SK-N-SH (cell line): ENCODE measurements around the gene GRIK5. TPM values are rescaled to one million over a fixed set of nuclear protein-coding genes. Genes with fewer than 3 reads are reported as not detected.

ENCODE experiments used
- CTCF ChIA-PET: fragments of 300-600, 350-600 bp; formaldehyde crosslinking; extraction: SDS; loops from one replicate; lab custom pipeline; 2021; lab: Yijun Ruan, JAX
- POLR2A ChIA-PET: fragments of 350-600 bp; sonication (Branson Sonifier 250); formaldehyde crosslinking; extraction: SDS; loops from one replicate; lab custom pipeline; 2020; ENCODE audit warnings: antibody characterized with exemption, inconsistent platforms; lab: Yijun Ruan, JAX
- DNase-seq: peaks from one replicate; pipeline ENCODE4 v3.0.0; 2012
- H2AFZ ChIP-seq: fragments of 200-600 bp; sonication (generic); 2 replicates; pipeline ENCODE4 v1.8.1; 2016; ENCODE audit warnings: antibody characterized with exemption, mild to moderate bottlenecking, low read depth
- H3F3A ChIP-seq: fragments of 200-600 bp; sonication (generic); replicated peaks from 2 replicates; pipeline ENCODE3; 2016; ENCODE audit warnings: antibody characterized with exemption, mild to moderate bottlenecking; ENCODE audit not compliant: insufficient read depth
- H3K27ac ChIP-seq, 2 experiments: fragments of 200-500 bp in 1 of 2; fragments of 200-600 bp in 1 of 2; sonication (Bioruptor generic) in 1 of 2; sonication (generic), shearing (Covaris generic) in 1 of 2; 2 replicates each; pipeline versions ENCODE4 v1.5.1 to v1.6.1; 2014 to 2016; ENCODE audit warnings: low read depth in 2 of 2, inconsistent platforms in 1 of 2, low read length in 1 of 2, mild to moderate bottlenecking in 1 of 2, mixed read lengths in 1 of 2
- H3K27me3 ChIP-seq: fragments of 200-600 bp; sonication (generic), shearing (Covaris generic); 2 replicates; pipeline ENCODE4 v1.6.1; 2016; ENCODE audit warnings: mixed run types; ENCODE audit not compliant: insufficient read depth
- H3K36me3 ChIP-seq, 2 experiments: fragments of 200-500 bp in 1 of 2; fragments of 200-600 bp in 1 of 2; sonication (Bioruptor generic) in 1 of 2; sonication (generic) in 1 of 2; replicated peaks in 1 of 2; 2 replicates each; pipeline versions ENCODE3 to v1.5.1; 2014 to 2016; ENCODE audit warnings: low read length in 1 of 2, mild to moderate bottlenecking in 1 of 2; ENCODE audit not compliant: insufficient read depth in 2 of 2, control insufficient read depth in 1 of 2
- H3K4me1 ChIP-seq, 2 experiments: fragments of 200-500 bp in 1 of 2; fragments of 200-600 bp in 1 of 2; sonication (Bioruptor generic) in 1 of 2; sonication (generic), shearing (Covaris generic) in 1 of 2; 2 replicates each; pipeline versions ENCODE4 v1.5.1 to v1.6.1; 2014 to 2016; ENCODE audit warnings: low read depth in 1 of 2, low read length in 1 of 2, mixed run types in 1 of 2; ENCODE audit not compliant: insufficient read depth in 2 of 2, control insufficient read depth in 1 of 2
- H3K4me2 ChIP-seq: fragments of 200-600 bp; sonication (generic), shearing (Covaris generic); 2 replicates; pipeline ENCODE4 v1.6.1; 2017; ENCODE audit warnings: mixed run types
- H3K4me3 ChIP-seq, 2 experiments: fragments of 200-500 bp in 1 of 2; fragments of 200-600 bp in 1 of 2; sonication (Bioruptor generic) in 1 of 2; sonication (generic), shearing (Covaris generic) in 1 of 2; 2 replicates each; pipeline versions ENCODE4 v1.5.1 to v1.8.1; 2014 to 2016; ENCODE audit warnings: low read depth in 2 of 2, inconsistent platforms in 1 of 2, low read length in 1 of 2, mild to moderate bottlenecking in 1 of 2, mixed read lengths in 1 of 2, moderate library complexity in 1 of 2
- H3K79me2 ChIP-seq: fragments of 200-600 bp; sonication (generic); 2 replicates; pipeline ENCODE4 v1.8.1; 2017; ENCODE audit warnings: mild to moderate bottlenecking; ENCODE audit not compliant: insufficient read depth
- H3K9ac ChIP-seq: fragments of 200-600 bp; sonication (generic); 2 replicates; pipeline ENCODE4 v1.6.1; 2017; ENCODE audit warnings: mixed run types
- H3K9me2 ChIP-seq: fragments of 200-600 bp; sonication (generic); 2 replicates; pipeline ENCODE4 v1.6.1; 2017; ENCODE audit warnings: mixed run types
- H3K9me3 ChIP-seq: fragments of 200-600 bp; sonication (generic); 2 replicates; pipeline ENCODE4 v1.6.1; 2017; ENCODE audit warnings: mixed run types, mild to moderate bottlenecking, moderate library complexity
- H4K20me1 ChIP-seq: fragments of 200-600 bp; sonication (generic); 2 replicates; pipeline ENCODE4 v1.6.1; 2017; ENCODE audit warnings: mild to moderate bottlenecking, mixed run types; ENCODE audit not compliant: insufficient read depth
- CHD2 ChIP-seq: fragments of 150-350 bp; IDR thresholded peaks from 2 replicates; pipeline ENCODE4 v1.6.1; 2018; ENCODE audit warnings: low read length; ENCODE audit not compliant: partially characterized antibody
- ELF1 ChIP-seq: IDR thresholded peaks from 2 replicates; pipeline ENCODE4 v1.4.0; 2012
- EP300 ChIP-seq, 2 experiments: IDR thresholded peaks; 2 replicates each; pipeline versions ENCODE4 v1.4.0 to v1.6.1; 2012; ENCODE audit warnings: borderline replicate concordance in 1 of 2, low read depth in 1 of 2, low read length in 1 of 2
- FOSL2 ChIP-seq: IDR thresholded peaks from 2 replicates; pipeline ENCODE4 v1.4.0; 2012; ENCODE audit warnings: low read depth, mild to moderate bottlenecking, moderate library complexity, borderline replicate concordance
- FOXM1 ChIP-seq: IDR thresholded peaks from 2 replicates; pipeline ENCODE4 v1.4.0; 2012; ENCODE audit warnings: low read depth, mild to moderate bottlenecking
- JUND ChIP-seq: IDR thresholded peaks from 2 replicates; pipeline ENCODE4 v1.4.0; 2012
- MXI1 ChIP-seq: IDR thresholded peaks from 2 replicates; pipeline ENCODE4 v1.6.1; 2012; ENCODE audit warnings: mild to moderate bottlenecking, low read depth, low read length, improper control_type of control experiment
- NRF1 ChIP-seq: IDR thresholded peaks from 2 replicates; pipeline ENCODE4 v1.6.1; 2012; ENCODE audit warnings: low read depth, mild to moderate bottlenecking, low read length
- RFX5 ChIP-seq: IDR thresholded peaks from 2 replicates; pipeline ENCODE4 v1.6.1; 2012; ENCODE audit warnings: mild to moderate bottlenecking, improper control_type of control experiment, low read length
- SIN3A ChIP-seq: IDR thresholded peaks from 2 replicates; pipeline ENCODE4 v1.6.1; 2012; ENCODE audit warnings: low read depth, mild to moderate bottlenecking, low read length, moderate library complexity, borderline replicate concordance
- TCF12 ChIP-seq: IDR thresholded peaks from 2 replicates; pipeline ENCODE4 v1.4.0; 2012
- YY1 ChIP-seq: IDR thresholded peaks from 2 replicates; pipeline ENCODE4 v1.4.0; 2012; ENCODE audit warnings: low read depth, mild to moderate bottlenecking
- WGBS: methylation state at CpG from one replicate; pipeline ENCODE4 v1.1.6; 2017; ENCODE audit warnings: low lambda C conversion rate; 5-methylcytosine and 5-hydroxymethylcytosine counted together
- polyA plus RNA-seq, 3 experiments: library from polyadenylated mRNA; depleted of rRNA; stranded (reverse); fragments of >200 nt; gene quantifications; 2 replicates each; pipeline ENCODE4 v1.2.3, GENCODE V29; 2012
- TF ChIP-seq, protein P1 (sequence below): IDR thresholded peaks from 2 replicates; pipeline ENCODE4 v1.4.0; 2012; ENCODE audit warnings: low read depth
- TF ChIP-seq, protein P2 (sequence below): fragments of 150-350 bp; IDR thresholded peaks from 2 replicates; pipeline ENCODE4 v1.6.1; 2017; ENCODE audit warnings: antibody characterized with exemption, low read length, low read depth, borderline replicate concordance
- TF ChIP-seq, protein P3 (sequence below): fragments of 150-350 bp; IDR thresholded peaks from 2 replicates; pipeline ENCODE4 v1.6.1; 2016; ENCODE audit warnings: mild to moderate bottlenecking, low read depth, low read length
- TF ChIP-seq, protein P4 (sequence below): fragments of 200-600 bp; sonication (generic); IDR thresholded peaks from 2 replicates; pipeline ENCODE4 v1.6.1; 2017; ENCODE audit warnings: antibody characterized with exemption, mild to moderate bottlenecking, moderate library complexity
- TF ChIP-seq, protein P5 (sequence below): IDR thresholded peaks from 2 replicates; pipeline ENCODE4 v1.4.0; 2012; ENCODE audit warnings: low read depth, borderline replicate concordance
- TF ChIP-seq, protein P6 (sequence below): IDR thresholded peaks from 2 replicates; pipeline ENCODE4; 2012

GRIK5 gene
- polyA plus RNA-seq, 1 of the 3 experiments (the other 2 are of a cell fraction): 2.4 TPM

DNA sequence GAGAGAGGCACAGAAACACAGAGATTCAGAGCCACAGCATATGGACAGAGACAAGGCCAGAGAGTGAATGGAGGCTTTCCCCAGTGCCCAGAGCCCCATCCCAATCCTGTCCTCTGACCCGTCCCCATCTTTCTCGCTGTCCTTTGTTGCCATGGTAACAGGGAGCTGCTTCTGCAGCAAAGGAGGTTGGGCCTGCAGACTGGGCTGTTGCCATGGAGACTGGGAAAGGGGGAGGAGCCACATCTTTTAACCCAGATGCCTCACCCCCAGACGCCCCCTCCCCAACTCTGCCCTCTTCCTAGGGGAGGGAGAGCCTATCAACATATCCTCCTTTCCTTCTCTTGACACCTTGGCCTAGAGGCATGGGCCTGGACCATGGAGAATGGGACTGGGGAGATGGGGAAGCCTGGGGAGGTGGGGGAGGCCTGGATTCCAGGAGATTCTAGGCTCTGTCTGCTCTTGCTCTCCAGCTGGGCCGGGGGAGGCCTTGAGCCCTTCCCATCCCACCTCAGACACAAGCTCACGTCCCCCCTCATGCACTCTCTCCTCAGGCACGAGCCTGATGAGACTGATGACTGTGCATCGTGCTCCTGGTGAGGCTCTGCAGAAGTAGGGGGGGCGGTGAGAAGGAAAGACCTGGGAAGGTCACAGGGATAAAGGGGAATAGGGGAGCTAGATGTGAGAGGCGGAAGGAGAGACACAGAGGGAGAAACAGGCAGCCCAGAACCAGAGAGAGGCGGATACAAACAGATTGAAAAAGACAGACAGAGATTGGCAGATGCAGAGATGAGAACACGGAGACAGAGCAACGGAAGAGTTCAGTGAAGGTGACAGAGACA is 73.8 kb downstream of the GRIK5 start:
- H3K4me1 ChIP-seq: peaks cover 0 to 62% of the 10 kb centered on the region in 2 experiments; a peak in 1 of 4 replicates
- WGBS: 13% methylated on average over 12 of the region's 12 CpGs

DNA sequence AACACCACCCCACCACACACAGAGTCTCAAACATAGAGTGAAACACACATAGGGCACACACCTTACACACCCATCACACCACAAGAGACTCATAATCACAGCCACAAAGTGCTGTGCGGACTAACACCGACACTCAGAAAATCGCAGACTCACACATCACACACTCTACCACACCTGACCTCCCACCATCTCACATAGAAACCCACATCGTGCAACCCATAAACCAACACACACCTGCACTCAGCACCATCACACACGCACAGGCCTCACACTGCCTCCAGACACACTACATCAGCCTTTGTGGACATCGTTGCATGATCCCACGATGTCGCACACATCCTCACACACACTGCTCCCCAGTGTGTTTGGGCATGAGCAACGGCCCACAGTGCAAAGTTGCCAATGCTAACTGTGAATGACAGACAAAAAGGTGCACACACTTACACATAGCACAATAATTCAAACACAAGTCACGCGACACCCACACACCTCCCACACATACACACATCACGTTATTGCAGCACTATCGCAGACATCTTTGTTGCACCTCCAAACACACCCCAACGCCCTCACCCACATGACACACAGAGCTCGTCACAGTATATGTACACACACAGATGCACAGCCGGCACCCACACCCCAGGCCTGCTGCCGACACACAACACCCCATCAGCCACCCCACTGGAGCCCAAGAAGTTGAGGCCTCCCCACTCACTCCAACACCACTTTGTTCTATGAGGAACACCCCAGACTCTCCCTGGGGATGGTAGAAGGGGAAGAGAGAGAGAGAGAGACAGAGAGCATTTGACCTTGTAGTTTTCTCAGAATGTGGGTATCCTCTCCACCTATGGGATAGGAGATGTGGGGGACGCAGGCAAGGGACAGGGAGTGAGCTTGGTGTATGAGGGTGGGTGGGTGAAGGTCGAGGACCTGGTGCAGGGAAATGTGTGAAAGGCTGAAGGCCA is 74.7 kb downstream of the GRIK5 start:
- Histone ChIP-seq H3K4me2 (no peak overlapping the region), H3K9me2 (no peaks in the 10 kb centered on the region), H3F3A (no peaks in the 10 kb centered on the region), H3K27me3 (peaks cover 36% of the 10 kb centered on the region), H3K9ac (no peak overlapping the region), H3K4me1 (peaks cover 0 to 62% of the 10 kb centered on the region in 2 experiments; a peak in 1 of 4 replicates), H3K36me3 (no peaks in the 10 kb centered on the region), H3K27ac (peak overlapping the region in 1 of 2 experiments; percentile 98; a peak in 2 of 4 replicates), H3K9me3 (no peaks in the 10 kb centered on the region), H3K79me2 (no peaks in the 10 kb centered on the region), H3K4me3 (no peak overlapping the region), H4K20me1 (no peaks in the 10 kb centered on the region), H2AFZ (no peak overlapping the region)
- no peak for DNase-seq
- ChIA-PET CTCF (interaction anchor here (0.8 to 1.8 kb wide), 4 partner anchors 28 to 43 kb away, joined by 3 to 7 read pairs (median 4); no protein-coding TSS in a partner anchor), POLR2A (interaction anchor here (0.5 to 2.6 kb wide), 6 partner anchors 10 to 1375 kb away, joined by 3 to 10 read pairs (median 3); partner anchors contain the start of genes PRR19 and RABAC1)
- WGBS: 69% methylated on average over 19 of the region's 19 CpGs
- TF ChIP-seq, protein P1, sequence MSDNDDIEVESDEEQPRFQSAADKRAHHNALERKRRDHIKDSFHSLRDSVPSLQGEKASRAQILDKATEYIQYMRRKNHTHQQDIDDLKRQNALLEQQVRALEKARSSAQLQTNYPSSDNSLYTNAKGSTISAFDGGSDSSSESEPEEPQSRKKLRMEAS: no peak
- TF ChIP-seq, protein P2, sequence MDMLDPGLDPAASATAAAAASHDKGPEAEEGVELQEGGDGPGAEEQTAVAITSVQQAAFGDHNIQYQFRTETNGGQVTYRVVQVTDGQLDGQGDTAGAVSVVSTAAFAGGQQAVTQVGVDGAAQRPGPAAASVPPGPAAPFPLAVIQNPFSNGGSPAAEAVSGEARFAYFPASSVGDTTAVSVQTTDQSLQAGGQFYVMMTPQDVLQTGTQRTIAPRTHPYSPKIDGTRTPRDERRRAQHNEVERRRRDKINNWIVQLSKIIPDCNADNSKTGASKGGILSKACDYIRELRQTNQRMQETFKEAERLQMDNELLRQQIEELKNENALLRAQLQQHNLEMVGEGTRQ: no peak
- TF ChIP-seq, protein P3, sequence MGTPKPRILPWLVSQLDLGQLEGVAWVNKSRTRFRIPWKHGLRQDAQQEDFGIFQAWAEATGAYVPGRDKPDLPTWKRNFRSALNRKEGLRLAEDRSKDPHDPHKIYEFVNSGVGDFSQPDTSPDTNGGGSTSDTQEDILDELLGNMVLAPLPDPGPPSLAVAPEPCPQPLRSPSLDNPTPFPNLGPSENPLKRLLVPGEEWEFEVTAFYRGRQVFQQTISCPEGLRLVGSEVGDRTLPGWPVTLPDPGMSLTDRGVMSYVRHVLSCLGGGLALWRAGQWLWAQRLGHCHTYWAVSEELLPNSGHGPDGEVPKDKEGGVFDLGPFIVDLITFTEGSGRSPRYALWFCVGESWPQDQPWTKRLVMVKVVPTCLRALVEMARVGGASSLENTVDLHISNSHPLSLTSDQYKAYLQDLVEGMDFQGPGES: no peak
- TF ChIP-seq CHD2: no peak
- TF ChIP-seq NRF1: no peak
- no peak for TF ChIP-seq EP300 (IDR thresholded peaks at IDR 0.05; ENCODE audit: borderline replicate concordance in 1 of 2, low read depth in 1 of 2, low read length in 1 of 2)
- no peak for TF ChIP-seq TCF12
- no peak for TF ChIP-seq FOSL2
- no peak for TF ChIP-seq ELF1
- TF ChIP-seq FOXM1: no peak
- TF ChIP-seq JUND: no peak
- TF ChIP-seq, protein P4, sequence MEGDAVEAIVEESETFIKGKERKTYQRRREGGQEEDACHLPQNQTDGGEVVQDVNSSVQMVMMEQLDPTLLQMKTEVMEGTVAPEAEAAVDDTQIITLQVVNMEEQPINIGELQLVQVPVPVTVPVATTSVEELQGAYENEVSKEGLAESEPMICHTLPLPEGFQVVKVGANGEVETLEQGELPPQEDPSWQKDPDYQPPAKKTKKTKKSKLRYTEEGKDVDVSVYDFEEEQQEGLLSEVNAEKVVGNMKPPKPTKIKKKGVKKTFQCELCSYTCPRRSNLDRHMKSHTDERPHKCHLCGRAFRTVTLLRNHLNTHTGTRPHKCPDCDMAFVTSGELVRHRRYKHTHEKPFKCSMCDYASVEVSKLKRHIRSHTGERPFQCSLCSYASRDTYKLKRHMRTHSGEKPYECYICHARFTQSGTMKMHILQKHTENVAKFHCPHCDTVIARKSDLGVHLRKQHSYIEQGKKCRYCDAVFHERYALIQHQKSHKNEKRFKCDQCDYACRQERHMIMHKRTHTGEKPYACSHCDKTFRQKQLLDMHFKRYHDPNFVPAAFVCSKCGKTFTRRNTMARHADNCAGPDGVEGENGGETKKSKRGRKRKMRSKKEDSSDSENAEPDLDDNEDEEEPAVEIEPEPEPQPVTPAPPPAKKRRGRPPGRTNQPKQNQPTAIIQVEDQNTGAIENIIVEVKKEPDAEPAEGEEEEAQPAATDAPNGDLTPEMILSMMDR: no peak
- no peak for TF ChIP-seq SIN3A
- TF ChIP-seq, protein P5, sequence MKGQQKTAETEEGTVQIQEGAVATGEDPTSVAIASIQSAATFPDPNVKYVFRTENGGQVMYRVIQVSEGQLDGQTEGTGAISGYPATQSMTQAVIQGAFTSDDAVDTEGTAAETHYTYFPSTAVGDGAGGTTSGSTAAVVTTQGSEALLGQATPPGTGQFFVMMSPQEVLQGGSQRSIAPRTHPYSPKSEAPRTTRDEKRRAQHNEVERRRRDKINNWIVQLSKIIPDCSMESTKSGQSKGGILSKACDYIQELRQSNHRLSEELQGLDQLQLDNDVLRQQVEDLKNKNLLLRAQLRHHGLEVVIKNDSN: no peak
- TF ChIP-seq, protein P6, sequence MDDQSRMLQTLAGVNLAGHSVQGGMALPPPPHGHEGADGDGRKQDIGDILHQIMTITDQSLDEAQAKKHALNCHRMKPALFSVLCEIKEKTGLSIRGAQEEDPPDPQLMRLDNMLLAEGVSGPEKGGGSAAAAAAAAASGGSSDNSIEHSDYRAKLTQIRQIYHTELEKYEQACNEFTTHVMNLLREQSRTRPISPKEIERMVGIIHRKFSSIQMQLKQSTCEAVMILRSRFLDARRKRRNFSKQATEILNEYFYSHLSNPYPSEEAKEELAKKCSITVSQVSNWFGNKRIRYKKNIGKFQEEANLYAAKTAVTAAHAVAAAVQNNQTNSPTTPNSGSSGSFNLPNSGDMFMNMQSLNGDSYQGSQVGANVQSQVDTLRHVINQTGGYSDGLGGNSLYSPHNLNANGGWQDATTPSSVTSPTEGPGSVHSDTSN: no peak

More for the DNA sequence above, 73.8 kb downstream of the GRIK5 start:
- TF ChIP-seq MXI1: peak; percentile 79; the same call in 1 of the 2 replicates
- TF ChIP-seq YY1: no peak
- TF ChIP-seq EP300 (IDR thresholded peaks at IDR 0.05; ENCODE audit: borderline replicate concordance in 1 of 2, low read depth in 1 of 2, low read length in 1 of 2): 0 out of 4 replicates have a peak, but pooled peaks of 1 of the 2 experiments have one; percentile 30
- peak; percentile 96 for TF ChIP-seq RFX5
- no peak overlapping the region for H2AFZ ChIP-seq
- no peaks in the 10 kb centered on the region for H4K20me1 ChIP-seq
- no peak overlapping the region for H3K9ac ChIP-seq
- H3F3A ChIP-seq: no peaks in the 10 kb centered on the region
- H3K27me3 ChIP-seq: peaks cover 45% of the 10 kb centered on the region
- no peak overlapping the region for H3K4me3 ChIP-seq
- peak; percentile 90 for DNase-seq
- H3K27ac ChIP-seq: peak overlapping the region in 1 of 2 experiments; percentile 98; a peak in 3 of 4 replicates
- no peaks in the 10 kb centered on the region for H3K9me3 ChIP-seq
- H3K9me2 ChIP-seq: no peaks in the 10 kb centered on the region
- H3K4me2 ChIP-seq: no peak overlapping the region
- POLR2A ChIA-PET: interaction anchor here (0.6 to 2.6 kb wide), 6 partner anchors 9 to 306 kb away, joined by 3 to 10 read pairs (median 3); partner anchors contain the start of genes PRR19 and RABAC1
- H3K79me2 ChIP-seq: no peaks in the 10 kb centered on the region
- no peaks in the 10 kb centered on the region for H3K36me3 ChIP-seq
- CTCF ChIA-PET: interaction anchor here (0.8 to 3.6 kb wide), 6 partner anchors 27 to 58 kb away, joined by 3 to 18 read pairs (median 5); partner anchors contain the start of gene RABAC1
